ENCODE measurements around the gene TCF15.
"Not testable (repeated sequence)": the region's sequence is repeated elsewhere in the genome, so short reads cannot be mapped to it uniquely, and the experiment has no call there.

The TCF15 gene

DNA sequence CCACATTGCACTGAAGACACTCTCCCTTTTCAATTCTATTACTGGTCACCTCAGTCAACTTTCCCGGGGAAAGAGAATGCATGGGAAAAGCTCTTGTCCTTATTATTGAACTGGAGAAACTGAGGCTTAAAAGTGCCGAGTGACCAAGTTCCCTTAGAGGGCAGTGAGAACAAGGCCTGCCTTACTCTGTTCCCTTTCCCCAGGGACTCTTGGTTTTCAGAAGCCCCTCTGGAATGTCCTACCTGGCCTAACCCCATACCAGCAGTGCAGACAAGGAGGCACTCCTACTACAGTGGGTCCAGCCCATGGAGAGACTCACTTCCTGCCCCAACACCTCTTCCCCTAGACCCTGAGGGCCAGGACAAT lies 36.7 kb upstream of the TCF15 start:
- TF ChIP-seq CTCF (IDR thresholded peaks at IDR 0.05; ENCODE audit: insufficient read depth, missing control alignments): no peak
- no peak for FAIRE-seq
- no peak for DNase-seq (ENCODE audit: insufficient read length, low spot score)

DNA sequence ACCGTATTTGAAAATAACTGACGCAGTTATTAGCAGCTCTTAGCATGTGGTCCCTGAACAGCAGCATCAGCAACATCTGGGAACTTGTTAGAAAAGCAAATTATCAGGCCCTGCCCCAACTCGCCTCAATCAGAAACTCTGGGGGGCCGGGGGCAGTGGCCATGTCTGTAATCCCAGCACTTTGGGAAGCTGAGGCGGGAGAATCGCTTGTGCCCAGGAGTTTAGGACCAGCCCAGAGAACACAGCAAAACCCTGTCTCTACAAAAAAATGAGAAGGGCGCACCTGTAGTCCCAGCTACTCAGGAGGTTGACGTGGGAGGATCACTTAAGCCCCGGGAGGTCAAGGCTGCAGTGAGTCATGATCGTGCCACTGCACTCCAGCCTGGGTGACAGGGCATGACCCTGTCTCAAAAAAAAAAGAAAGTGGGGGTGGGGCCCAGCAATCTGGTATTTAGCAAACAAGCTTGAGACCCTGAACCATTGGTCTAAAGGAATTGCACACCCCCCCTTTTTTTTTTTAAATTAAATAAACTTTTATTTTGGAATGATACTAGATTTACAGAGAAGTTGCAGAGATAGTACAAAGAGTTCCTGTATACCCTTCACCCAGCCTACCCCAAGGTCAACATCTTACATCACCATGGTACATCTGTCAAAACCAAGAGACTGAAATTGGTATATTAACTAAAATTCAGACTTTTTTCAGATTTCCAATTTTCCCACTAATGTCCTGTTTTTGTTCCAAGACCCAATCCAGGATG lies 36.2 kb upstream of the TCF15 start:
- no peak for DNase-seq (ENCODE audit: insufficient read length, low spot score)
- FAIRE-seq: no peak
- TF ChIP-seq CTCF (IDR thresholded peaks at IDR 0.05; ENCODE audit: insufficient read depth, missing control alignments): no peak

- FAIRE-seq (no peak), DNase-seq (ENCODE audit: insufficient read length, low spot score) (peak; percentile 49)
- TF ChIP-seq CTCF (IDR thresholded peaks at IDR 0.05; ENCODE audit: insufficient read depth, missing control alignments): peak; percentile 92
These were observed 35.4 kb upstream of the TCF15 start for GRCh38 chr20:645318-646106.

- DNase-seq (ENCODE audit: insufficient read length, low spot score) (no peak), FAIRE-seq (no peak)
- no peak for TF ChIP-seq CTCF (IDR thresholded peaks at IDR 0.05; ENCODE audit: insufficient read depth, missing control alignments)
These were observed 34.7 kb upstream of the TCF15 start for GRCh38 chr20:644692-645317.

DNA sequence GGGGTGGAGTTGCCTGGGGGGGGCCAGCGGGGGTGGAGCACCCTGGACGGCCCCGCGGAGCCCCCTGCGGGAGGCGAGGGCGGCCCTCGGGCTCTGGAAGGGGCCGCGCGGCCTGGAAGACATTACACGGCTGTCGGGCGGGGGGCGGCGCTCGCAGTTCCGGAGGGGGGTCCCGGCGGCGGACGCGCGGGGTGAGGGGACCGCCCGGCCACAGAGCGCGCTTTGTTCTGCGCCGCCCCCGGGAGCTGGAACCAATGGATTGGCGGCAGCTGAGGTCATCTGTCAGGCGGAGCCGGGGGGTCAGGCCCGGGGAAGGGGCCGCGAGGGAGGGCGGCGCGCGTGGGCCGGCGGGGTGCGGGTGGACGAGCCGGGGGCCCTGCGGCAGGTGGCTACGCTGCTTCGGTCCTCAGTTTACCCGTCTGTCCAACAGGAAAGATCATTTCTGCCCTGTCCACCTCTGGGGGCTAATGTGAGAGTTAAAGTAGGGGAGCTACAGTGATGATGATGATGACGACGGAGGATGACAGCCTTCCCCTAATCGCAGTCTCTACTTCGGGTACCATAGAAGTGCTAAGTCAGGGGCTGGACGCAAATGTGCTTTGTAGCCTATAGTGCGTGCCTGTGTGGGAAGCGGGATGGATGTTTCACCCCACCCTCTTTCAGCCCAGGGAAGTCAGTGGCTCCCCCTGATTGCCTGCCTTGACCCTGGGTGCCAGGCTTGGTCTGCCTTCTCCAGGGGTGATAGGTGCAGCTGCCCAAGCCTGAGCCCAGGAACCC lies 32.5 kb upstream of the TCF15 start:
- TF ChIP-seq CTCF (IDR thresholded peaks at IDR 0.05; ENCODE audit: insufficient read depth, missing control alignments): no peak
- DNase-seq (ENCODE audit: insufficient read length, low spot score) (peak; percentile 47), FAIRE-seq (no peak)

- FAIRE-seq; DNase-seq (ENCODE audit: insufficient read length, low spot score): not testable (repeated sequence)
These were observed 31.9 kb upstream of the TCF15 start for GRCh38 chr20:642013-642397.

DNA sequence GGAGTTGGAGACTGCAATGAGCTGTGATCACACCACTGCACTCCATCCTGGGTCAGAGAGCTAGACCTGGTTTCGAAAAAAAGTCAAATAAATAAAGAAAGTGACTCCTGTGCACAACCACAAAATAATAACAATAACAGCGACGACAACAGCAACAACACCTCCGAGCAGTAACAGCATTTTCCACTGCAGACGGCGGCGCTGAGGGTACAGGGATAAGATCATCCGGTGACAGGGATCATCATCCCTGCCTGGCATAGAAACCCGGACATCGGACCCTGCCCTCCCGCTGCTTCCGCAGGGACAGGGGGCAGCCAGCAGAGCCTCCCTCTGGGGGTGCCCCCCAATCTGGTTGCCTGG lies 31.4 kb upstream of the TCF15 start:
- no peak for TF ChIP-seq CTCF (IDR thresholded peaks at IDR 0.05; ENCODE audit: insufficient read depth, missing control alignments)
- DNase-seq (ENCODE audit: insufficient read length, low spot score): no peak
- FAIRE-seq: no peak
